ENCODE data around the gene SFXN2.
A peak's percentile ranks its signal among the peaks of the same experiment; 100 is the strongest.

Gene SFXN2

DNA sequence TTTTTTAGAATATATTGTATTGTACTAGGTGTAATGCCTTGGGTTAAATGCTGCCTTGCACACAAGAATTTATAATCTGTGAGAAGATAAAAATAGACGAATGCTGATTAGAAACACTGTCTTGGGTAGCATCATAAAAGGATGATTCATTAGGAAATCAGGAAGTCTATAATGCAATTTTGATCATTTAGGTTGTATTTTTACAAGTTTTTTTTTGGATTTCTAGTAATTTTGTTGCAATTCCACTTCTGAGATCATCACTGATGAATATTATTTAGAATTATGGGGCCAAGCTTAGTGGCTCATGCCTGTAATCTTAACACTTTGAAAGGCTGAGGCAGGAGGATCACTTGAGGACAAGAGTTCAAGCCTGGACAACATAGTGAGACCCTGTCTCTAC is 58.9 kb downstream of the SFXN2 start:
- no peak overlapping the region for H3K23ac ChIP-seq (ENCODE audit: low read length in 2 of 2)

DNA sequence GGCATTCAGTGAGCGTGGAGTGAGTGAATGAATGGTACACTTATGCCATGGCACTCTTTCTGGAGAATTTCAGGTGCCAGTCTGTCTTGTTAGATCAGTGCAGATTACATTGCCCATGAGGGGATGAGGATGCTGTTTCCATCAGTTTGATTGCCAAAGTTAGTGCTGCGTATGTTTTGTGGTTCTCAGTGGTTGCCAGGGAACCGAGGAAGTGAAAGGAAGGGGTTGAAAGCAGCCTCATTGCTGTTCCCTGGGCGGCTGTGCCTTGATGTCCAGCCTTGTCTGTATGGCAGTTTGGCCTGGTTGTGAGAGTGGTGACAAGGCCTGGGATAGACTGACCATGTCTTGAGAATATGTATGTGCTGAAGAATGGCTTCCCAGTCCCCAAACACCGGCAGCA is 59.5 kb downstream of the SFXN2 start:
- Histone ChIP-seq H3K4me2 (ENCODE audit: low read length, poor library complexity, severe bottlenecking) (no peak overlapping the region), H3K23ac (ENCODE audit: low read length in 2 of 2) (no peak overlapping the region)
- WGBS: 94% methylated on average over 5 of the region's 5 CpGs

More for the DNA sequence above, 58.9 kb downstream of the SFXN2 start:
- no peak overlapping the region for H3K14ac ChIP-seq (ENCODE audit: low read length in 2 of 2)
- no peak overlapping the region for H3K4me2 ChIP-seq (ENCODE audit: low read length, poor library complexity, severe bottlenecking)
- no peak overlapping the region for H2AFZ ChIP-seq (ENCODE audit: low read depth, low read length)
- H3K4me3 ChIP-seq (ENCODE audit: insufficient read depth in 1 of 2, low read depth in 1 of 2, low read length in 2 of 2): no peak overlapping the region
- peaks cover 24% of the 10 kb centered on the region for H3K79me1 ChIP-seq (replicated peaks; ENCODE audit: low read length, poor library complexity, severe bottlenecking)
- H4K8ac ChIP-seq (ENCODE audit: low read length): no peak overlapping the region
- H3K9ac ChIP-seq (ENCODE audit: low read length): peak overlapping the region; percentile 92
- no peak overlapping the region for H3K18ac ChIP-seq (ENCODE audit: low read depth in 1 of 2, low read length in 2 of 2)
- 44% methylated on average over 1 of the region's 1 CpG for WGBS
- no peaks in the 10 kb centered on the region for H3K9me3 ChIP-seq (ENCODE audit: control insufficient read depth, low read length)
- H2BK120ac ChIP-seq (ENCODE audit: low read depth, low read length): no peak overlapping the region
- peaks cover 43% of the 10 kb centered on the region for H3K4me1 ChIP-seq (ENCODE audit: control insufficient read depth, insufficient read depth, low read depth, low read length)
- no peak overlapping the region for H2BK5ac ChIP-seq (ENCODE audit: low read depth, low read length, poor library complexity, severe bottlenecking)
- peaks cover 0 to 3% of the 10 kb centered on the region in 2 experiments for H3K36me3 ChIP-seq (ENCODE audit: control insufficient read depth in 1 of 2, insufficient read depth in 2 of 2, low read depth in 1 of 2, low read length in 2 of 2)
- no peak overlapping the region for H2BK12ac ChIP-seq (ENCODE audit: low read length in 2 of 2)
- H3K27ac ChIP-seq (ENCODE audit: low read length, poor library complexity, severe bottlenecking): no peak overlapping the region
- H3K4ac ChIP-seq (ENCODE audit: low read depth in 1 of 2, low read length in 2 of 2): no peak overlapping the region
- H4K91ac ChIP-seq (ENCODE audit: low read length): no peak overlapping the region
- DNase-seq: no peak
- no peak overlapping the region for H2AK5ac ChIP-seq (ENCODE audit: low read length, severe bottlenecking)
- H2BK15ac ChIP-seq (ENCODE audit: low read depth, poor library complexity, severe bottlenecking): no peak overlapping the region
- H3K27me3 ChIP-seq (ENCODE audit: control insufficient read depth in 1 of 2, insufficient read depth in 1 of 2, low read length in 2 of 2): no peaks in the 10 kb centered on the region

DNA sequence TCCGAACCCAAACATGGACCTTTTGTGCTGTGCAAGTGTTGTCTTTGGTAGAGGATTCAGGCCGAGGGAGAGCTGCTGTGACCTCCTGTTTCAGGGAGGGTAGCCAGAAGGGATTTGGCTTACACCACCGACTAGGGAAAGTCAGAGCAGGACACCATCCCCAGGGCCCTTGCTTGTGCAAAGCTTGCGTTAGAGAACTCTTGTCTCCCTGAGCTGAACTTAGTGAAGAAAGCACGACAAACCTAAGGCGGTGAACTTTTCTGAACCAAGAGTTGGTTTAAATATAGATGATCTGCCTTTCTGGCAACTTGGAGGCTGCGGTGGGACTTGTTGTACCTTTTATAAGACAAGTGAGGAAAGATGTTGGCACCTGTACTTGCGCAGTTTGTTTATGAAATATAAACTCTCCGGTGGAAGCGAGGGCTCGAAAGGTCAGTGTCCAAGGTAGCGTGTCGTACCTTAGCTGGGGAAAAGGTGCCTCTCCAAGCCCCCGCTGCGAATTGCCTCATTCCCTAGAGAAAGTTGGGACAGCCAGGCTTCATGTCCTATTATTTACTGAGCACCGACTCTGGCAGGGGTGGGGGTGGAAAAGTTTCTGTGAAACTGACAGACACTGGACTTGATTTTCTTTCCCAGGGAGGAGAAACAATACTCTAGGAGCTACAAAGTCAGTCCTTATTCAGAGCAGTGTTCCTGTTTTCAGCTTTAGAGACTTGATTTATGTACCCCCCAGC is 60.9 kb downstream of the SFXN2 start:
- WGBS: 64% methylated on average over 16 of the region's 16 CpGs
- H3K4ac ChIP-seq (ENCODE audit: low read depth in 1 of 2, low read length in 2 of 2): peak overlapping the region; percentile 75 to 98
- peak overlapping the region; percentile 71 for H2AK5ac ChIP-seq (ENCODE audit: low read length, severe bottlenecking)

More for the DNA sequence above, 59.5 kb downstream of the SFXN2 start:
- H2BK15ac ChIP-seq (ENCODE audit: low read depth, poor library complexity, severe bottlenecking): no peak overlapping the region
- H3K4ac ChIP-seq (ENCODE audit: low read depth in 1 of 2, low read length in 2 of 2): peak overlapping the region; percentile 55 to 77
- peak overlapping the region; percentile 92 for H3K9ac ChIP-seq (ENCODE audit: low read length)
- peaks cover 0 to 3% of the 10 kb centered on the region in 2 experiments for H3K36me3 ChIP-seq (ENCODE audit: control insufficient read depth in 1 of 2, insufficient read depth in 2 of 2, low read depth in 1 of 2, low read length in 2 of 2)
- H3K27me3 ChIP-seq (ENCODE audit: control insufficient read depth in 1 of 2, insufficient read depth in 1 of 2, low read length in 2 of 2): no peaks in the 10 kb centered on the region
- H3K4me1 ChIP-seq (ENCODE audit: control insufficient read depth, insufficient read depth, low read depth, low read length): peaks cover 42% of the 10 kb centered on the region
- peak overlapping the region; percentile 26 to 69 for H3K18ac ChIP-seq (ENCODE audit: low read depth in 1 of 2, low read length in 2 of 2)
- no peak overlapping the region for H2BK120ac ChIP-seq (ENCODE audit: low read depth, low read length)
- H2AK5ac ChIP-seq (ENCODE audit: low read length, severe bottlenecking): peak overlapping the region; percentile 27
- no peak overlapping the region for H3K14ac ChIP-seq (ENCODE audit: low read length in 2 of 2)
- H3K79me1 ChIP-seq (replicated peaks; ENCODE audit: low read length, poor library complexity, severe bottlenecking): peaks cover 24% of the 10 kb centered on the region
- no peak overlapping the region for H2AFZ ChIP-seq (ENCODE audit: low read depth, low read length)
- peak overlapping the region; percentile 79 for H4K8ac ChIP-seq (ENCODE audit: low read length)
- peak; percentile 81 for DNase-seq
- H3K4me3 ChIP-seq (ENCODE audit: insufficient read depth in 1 of 2, low read depth in 1 of 2, low read length in 2 of 2): peak overlapping the region in 1 of 2 experiments; percentile 24
- no peaks in the 10 kb centered on the region for H3K9me3 ChIP-seq (ENCODE audit: control insufficient read depth, low read length)
- H2BK5ac ChIP-seq (ENCODE audit: low read depth, low read length, poor library complexity, severe bottlenecking): no peak overlapping the region
- H3K27ac ChIP-seq (ENCODE audit: low read length, poor library complexity, severe bottlenecking): no peak overlapping the region
- H2BK12ac ChIP-seq (ENCODE audit: low read length in 2 of 2): peak overlapping the region; percentile 84 to 99
- H4K91ac ChIP-seq (ENCODE audit: low read length): peak overlapping the region; percentile 87

DNA sequence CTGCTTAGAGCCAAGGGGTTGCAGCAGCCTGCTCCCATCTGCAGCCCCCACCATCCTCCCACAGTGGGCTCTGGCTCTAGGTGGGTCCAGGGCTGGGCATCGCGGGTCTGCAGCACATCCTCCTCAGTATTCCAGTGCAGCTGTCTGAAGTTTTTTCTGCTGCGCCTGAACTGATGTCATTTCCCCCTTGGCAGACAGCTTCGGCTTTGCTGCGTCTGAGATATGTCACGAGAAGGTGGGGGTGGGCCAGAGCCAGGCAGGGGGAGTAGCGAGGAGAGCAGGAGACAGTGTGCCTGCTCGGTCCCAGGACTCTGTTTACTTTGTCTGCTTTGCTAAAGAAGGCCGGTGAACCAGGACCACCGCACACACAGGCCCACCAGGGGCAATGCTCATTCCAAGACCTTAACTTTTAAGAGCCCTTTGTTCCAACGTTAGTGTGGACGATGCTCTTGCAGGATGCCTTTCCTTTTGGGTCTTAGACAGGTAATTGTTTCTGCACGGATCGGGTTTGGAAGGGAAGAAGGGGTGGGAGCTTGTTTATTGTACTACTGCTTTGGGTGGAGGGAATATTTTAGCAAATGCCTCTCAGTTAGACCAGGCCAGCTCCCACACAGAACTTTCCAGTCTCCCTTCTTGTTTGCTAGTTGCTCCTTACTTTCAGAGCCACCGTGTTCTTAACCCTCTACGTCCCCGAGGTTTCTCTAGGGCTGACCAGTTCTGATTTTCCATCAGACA is 61.7 kb downstream of the SFXN2 start:
- Histone ChIP-seq H3K9ac (ENCODE audit: low read length) (peak overlapping the region; percentile 92), H3K4me1 (ENCODE audit: control insufficient read depth, insufficient read depth, low read depth, low read length) (peaks cover 41% of the 10 kb centered on the region), H2BK5ac (ENCODE audit: low read depth, low read length, poor library complexity, severe bottlenecking) (peak overlapping the region; percentile 94), H3K4me3 (ENCODE audit: insufficient read depth in 1 of 2, low read depth in 1 of 2, low read length in 2 of 2) (peak overlapping the region; percentile 28 to 77), H2AK5ac (ENCODE audit: low read length, severe bottlenecking) (peak overlapping the region; percentile 95), H3K27me3 (ENCODE audit: control insufficient read depth in 1 of 2, insufficient read depth in 1 of 2, low read length in 2 of 2) (no peaks in the 10 kb centered on the region), H2AFZ (ENCODE audit: low read depth, low read length) (no peak overlapping the region), H4K8ac (ENCODE audit: low read length) (peak overlapping the region; percentile 97), H3K4me2 (ENCODE audit: low read length, poor library complexity, severe bottlenecking) (peak overlapping the region; percentile 77), H3K36me3 (ENCODE audit: control insufficient read depth in 1 of 2, insufficient read depth in 2 of 2, low read depth in 1 of 2, low read length in 2 of 2) (peaks cover 0 to 7% of the 10 kb centered on the region in 2 experiments), H4K91ac (ENCODE audit: low read length) (peak overlapping the region; percentile 98), H3K18ac (ENCODE audit: low read depth in 1 of 2, low read length in 2 of 2) (peak overlapping the region; percentile 76 to 96), H2BK120ac (ENCODE audit: low read depth, low read length) (peak overlapping the region; percentile 93), H3K4ac (ENCODE audit: low read depth in 1 of 2, low read length in 2 of 2) (peak overlapping the region; percentile 95 to 98), H2BK15ac (ENCODE audit: low read depth, poor library complexity, severe bottlenecking) (peak overlapping the region; percentile 20), H3K27ac (ENCODE audit: low read length, poor library complexity, severe bottlenecking) (peak overlapping the region; percentile 99), H3K14ac (ENCODE audit: low read length in 2 of 2) (peak overlapping the region; percentile 31 to 79), H3K23ac (ENCODE audit: low read length in 2 of 2) (peak overlapping the region in 1 of 2 experiments; percentile 43), H3K9me3 (ENCODE audit: control insufficient read depth, low read length) (no peaks in the 10 kb centered on the region), H3K79me1 (replicated peaks; ENCODE audit: low read length, poor library complexity, severe bottlenecking) (peaks cover 23% of the 10 kb centered on the region), H2BK12ac (ENCODE audit: low read length in 2 of 2) (peak overlapping the region; percentile 16 to 99)
- DNase-seq: peak; percentile 97
- WGBS: under 1% methylated on average over 13 of the region's 17 CpGs

More for the DNA sequence above, 60.9 kb downstream of the SFXN2 start:
- Histone ChIP-seq H3K9ac (ENCODE audit: low read length) (peak overlapping the region; percentile 92), H3K18ac (ENCODE audit: low read depth in 1 of 2, low read length in 2 of 2) (peak overlapping the region; percentile 76 to 96), H2BK120ac (ENCODE audit: low read depth, low read length) (peak overlapping the region; percentile 92), H3K36me3 (ENCODE audit: control insufficient read depth in 1 of 2, insufficient read depth in 2 of 2, low read depth in 1 of 2, low read length in 2 of 2) (peaks cover 0 to 3% of the 10 kb centered on the region in 2 experiments), H4K8ac (ENCODE audit: low read length) (peak overlapping the region; percentile 97), H3K79me1 (replicated peaks; ENCODE audit: low read length, poor library complexity, severe bottlenecking) (peaks cover 21% of the 10 kb centered on the region), H3K9me3 (ENCODE audit: control insufficient read depth, low read length) (no peaks in the 10 kb centered on the region), H2BK12ac (ENCODE audit: low read length in 2 of 2) (peak overlapping the region; percentile 60 to 89), H3K27me3 (ENCODE audit: control insufficient read depth in 1 of 2, insufficient read depth in 1 of 2, low read length in 2 of 2) (no peaks in the 10 kb centered on the region), H3K4me2 (ENCODE audit: low read length, poor library complexity, severe bottlenecking) (peak overlapping the region; percentile 77), H2BK15ac (ENCODE audit: low read depth, poor library complexity, severe bottlenecking) (peak overlapping the region; percentile 70), H3K23ac (ENCODE audit: low read length in 2 of 2) (peak overlapping the region in 1 of 2 experiments; percentile 28), H3K27ac (ENCODE audit: low read length, poor library complexity, severe bottlenecking) (peak overlapping the region; percentile 99), H2BK5ac (ENCODE audit: low read depth, low read length, poor library complexity, severe bottlenecking) (peak overlapping the region; percentile 39), H2AFZ (ENCODE audit: low read depth, low read length) (no peak overlapping the region), H4K91ac (ENCODE audit: low read length) (peak overlapping the region; percentile 94), H3K4me3 (ENCODE audit: insufficient read depth in 1 of 2, low read depth in 1 of 2, low read length in 2 of 2) (peak overlapping the region in 1 of 2 experiments; percentile 77), H3K4me1 (ENCODE audit: control insufficient read depth, insufficient read depth, low read depth, low read length) (peaks cover 42% of the 10 kb centered on the region), H3K14ac (ENCODE audit: low read length in 2 of 2) (peak overlapping the region in 1 of 2 experiments; percentile 29)
- DNase-seq: peak; percentile 53
